GM12878 (cell line): ENCODE measurements around the gene CC2D1A. TPM values are rescaled to one million over a fixed set of nuclear protein-coding genes. Genes with fewer than 3 reads are reported as not detected.

Source experiments
- ATAC-seq: fragments of 200-7000 bp; cut with Tn5 transposase; 3 replicates; pipeline ENCODE4 v1.9.1; 2020; ENCODE audit warnings: mild to moderate bottlenecking, moderate library complexity
- BruUV-seq: library from RNA; stranded (reverse); fragments of 400-500 nt; replicated peaks from 2 replicates; lab custom pipeline; 2021; lab: Mats Ljungman, UMichigan
- CTCF ChIA-PET: fragments of 300-600 bp; sonication (Branson Sonifier 250); formaldehyde crosslinking; extraction: SDS; loops from one replicate; lab custom pipeline; 2021; ENCODE audit warnings: inconsistent platforms; lab: Yijun Ruan, JAX
- POLR2A ChIA-PET: fragments of 350-600 bp; formaldehyde crosslinking; extraction: SDS; loops from one replicate; lab custom pipeline; 2021; ENCODE audit warnings: inconsistent platforms; lab: Charles Lee
- RAD21 ChIA-PET: fragments of 300-600 bp; sonication (Branson Sonifier 250); formaldehyde crosslinking; loops from one replicate; lab custom pipeline; 2023; ENCODE audit warnings: antibody characterized with exemption; ENCODE audit not compliant: unreplicated experiment; lab: Charles Lee
- SMC1A ChIA-PET: fragments of 300-600 bp; sonication (Branson Sonifier 250); formaldehyde crosslinking; loops from one replicate; lab custom pipeline; 2023; ENCODE audit not compliant: unreplicated experiment, uncharacterized antibody; lab: Charles Lee
- DNase-seq: peaks from one replicate; pipeline ENCODE4 v3.0.0-alpha.2; 2011; ENCODE audit warnings: low read depth, low spot score
- FAIRE-seq: peaks from 3 replicates; lab custom pipeline; 2011; peaks lifted over from hg19 to GRCh38; lab: Jason Lieb, UNC
- H2AFZ ChIP-seq: 2 replicates; pipeline ENCODE4 v1.6.0; 2011; ENCODE audit warnings: low read depth, low read length, control low read depth; ENCODE audit not compliant: control insufficient read depth
- H3K27ac ChIP-seq: 2 replicates; pipeline ENCODE4 v1.5.1; 2011; ENCODE audit warnings: control low read depth; ENCODE audit not compliant: control insufficient read depth, insufficient read depth
- H3K27me3 ChIP-seq, 2 experiments: replicated peaks in 1 of 2; 2 replicates each; pipeline versions ENCODE4 v1.6.0 to v1.6.1; 2011; ENCODE audit warnings: low read length in 1 of 2; ENCODE audit not compliant: control insufficient read depth in 2 of 2, insufficient read depth in 2 of 2
- H3K36me3 ChIP-seq, 2 experiments: 2 replicates each; pipeline ENCODE4 v1.5.1; 2011; ENCODE audit warnings: low read length in 1 of 2; ENCODE audit not compliant: control insufficient read depth in 2 of 2, insufficient read depth in 2 of 2
- H3K4me1 ChIP-seq: 2 replicates; pipeline ENCODE4 v1.6.1; 2011; ENCODE audit warnings: mild to moderate bottlenecking, low read length, moderate library complexity, mixed read lengths; ENCODE audit not compliant: control insufficient read depth, insufficient read depth
- H3K4me2 ChIP-seq: 2 replicates; pipeline ENCODE4 v1.6.0; 2011; ENCODE audit warnings: control low read depth; ENCODE audit not compliant: control insufficient read depth, insufficient read depth
- H3K4me3 ChIP-seq: fragments of 200-600 bp; sonication (generic); 2 replicates; pipeline ENCODE4 v1.5.1; 2016
- H3K79me2 ChIP-seq: 2 replicates; pipeline ENCODE4 v1.6.0; 2011; ENCODE audit warnings: low read length; ENCODE audit not compliant: control insufficient read depth, insufficient read depth
- H3K9ac ChIP-seq: 2 replicates; pipeline ENCODE4 v1.8.0; 2011; ENCODE audit warnings: low read length, control low read depth, mixed read lengths; ENCODE audit not compliant: control insufficient read depth, insufficient read depth
- H3K9me3 ChIP-seq: replicated peaks from 3 replicates; pipeline ENCODE4 v1.5.1; 2011; ENCODE audit warnings: mild to moderate bottlenecking, low read length; ENCODE audit not compliant: control insufficient read depth, insufficient read depth
- H4K20me1 ChIP-seq: 2 replicates; pipeline ENCODE4 v1.6.0; 2011; ENCODE audit not compliant: control insufficient read depth, insufficient read depth
- BCL11A ChIP-seq: IDR thresholded peaks from 2 replicates; pipeline ENCODE4 v1.6.1; 2011; ENCODE audit warnings: low read depth, low read length
- CREM ChIP-seq: IDR thresholded peaks from 2 replicates; pipeline ENCODE4 v1.6.1; 2014; ENCODE audit warnings: antibody characterized with exemption, low read depth
- FOXM1 ChIP-seq: IDR thresholded peaks from 2 replicates; pipeline ENCODE4 v1.6.1; 2012; ENCODE audit warnings: low read depth, mild to moderate bottlenecking, inconsistent platforms, low read length, moderate library complexity
- HDAC2 ChIP-seq: fragments of 200-600 bp; sonication (generic); IDR thresholded peaks from 2 replicates; pipeline ENCODE4 v1.6.1; 2017
- KDM1A ChIP-seq: fragments of 200-600 bp; sonication (generic); IDR thresholded peaks from 2 replicates; pipeline ENCODE4 v1.6.1; 2016; ENCODE audit warnings: borderline replicate concordance
- PAX5 ChIP-seq: IDR thresholded peaks from 2 replicates; pipeline ENCODE4 v1.6.1; 2011; ENCODE audit warnings: low read depth, low read length, borderline replicate concordance
- POLR2AphosphoS5 ChIP-seq: IDR thresholded peaks from 2 replicates; pipeline ENCODE4 v1.6.1; 2011; ENCODE audit warnings: mild to moderate bottlenecking, low read length, inconsistent platforms
- RAD21 ChIP-seq: IDR thresholded peaks from 2 replicates; pipeline ENCODE4 v1.6.1; 2011; ENCODE audit warnings: mild to moderate bottlenecking, low read depth, low read length, moderate library complexity; ENCODE audit not compliant: insufficient read depth
- RAD51 ChIP-seq: fragments of 450-650 bp; IDR thresholded peaks from 2 replicates; pipeline ENCODE4 v1.6.1; 2016; ENCODE audit warnings: moderate library complexity, mild to moderate bottlenecking, inconsistent platforms
- SMAD1 ChIP-seq: fragments of 450-650 bp; IDR thresholded peaks from 2 replicates; pipeline ENCODE4 v1.6.1; 2018; ENCODE audit warnings: mild to moderate bottlenecking, low read depth; ENCODE audit not compliant: partially characterized antibody
- SMAD5 ChIP-seq: IDR thresholded peaks from 2 replicates; pipeline ENCODE4 v1.6.1; 2016; ENCODE audit warnings: antibody characterized with exemption, low read depth
- WGBS: methylation state at CpG from one replicate; pipeline ENCODE4 v1.1.6; 2016; ENCODE audit warnings: low lambda C conversion rate; ENCODE audit not compliant: insufficient replicate concordance, insufficient coverage; ENCODE audit errors: missing lambda C conversion rate; 5-methylcytosine and 5-hydroxymethylcytosine counted together
- in situ Hi-C: fragments of 300-500 bp; cut with MboI; formaldehyde crosslinking; loops from 9 replicates; pipeline ENCODE4 v1.14.3; 2018; ENCODE audit warnings: mixed read lengths
- intact Hi-C: fragments of 100-400 bp; cut with micrococcal nuclease; formaldehyde crosslinking; loops from one replicate; pipeline ENCODE4 v1.14.2; 2022; ENCODE audit not compliant: unreplicated experiment
- polyA plus RNA-seq, 11 experiments: library from polyadenylated mRNA; depleted of rRNA in 4 of 11; unstranded in 6 of 11; stranded (reverse) in 5 of 11; fragments of >200 nt; fragmentation: Nextera tagmentation in 4 of 11; fragmentation: Illumina TruSeq in 1 of 11; extraction: Ambion mirVana in 4 of 11; extraction: Trizol in 1 of 11; gene quantifications; 1 replicate in 1 of 11; 2 replicates in 10 of 11; pipeline versions ENCODE4 v1.2.1 to v1.2.3, GENCODE V29; 2011 to 2016; ENCODE audit warnings: inconsistent platforms in 2 of 11, missing spikeins in 2 of 11, low read depth in 1 of 11
- total RNA-seq, 4 experiments: library from RNA; depleted of rRNA in 3 of 4; stranded (reverse); fragments of >200 nt in 3 of 4; fragmentation: Illumina TruSeq in 1 of 4; extraction: Trizol in 1 of 4; gene quantifications; 2 replicates each; pipeline versions ENCODE4 v1.2.1 to v1.2.3, GENCODE V29; 2013 to 2021
- TF ChIP-seq, protein P1 (sequence below): IDR thresholded peaks from 2 replicates; pipeline ENCODE4 v1.6.1; 2012; ENCODE audit warnings: low read length, inconsistent platforms
- TF ChIP-seq, protein P2 (sequence below): fragments of 450-650 bp; formaldehyde crosslinking; IDR thresholded peaks from 2 replicates; pipeline ENCODE4 v1.5.0; 2022; ENCODE audit warnings: mild to moderate bottlenecking, missing genetic modification characterization

The CC2D1A gene
- total and polyA plus RNA-seq, 10 of the 15 experiments (the other 5 are each of a cell fraction or from before 2014, with no cell fraction given) = 0.13 to 36.1 (median 16.1) TPM

DNA sequence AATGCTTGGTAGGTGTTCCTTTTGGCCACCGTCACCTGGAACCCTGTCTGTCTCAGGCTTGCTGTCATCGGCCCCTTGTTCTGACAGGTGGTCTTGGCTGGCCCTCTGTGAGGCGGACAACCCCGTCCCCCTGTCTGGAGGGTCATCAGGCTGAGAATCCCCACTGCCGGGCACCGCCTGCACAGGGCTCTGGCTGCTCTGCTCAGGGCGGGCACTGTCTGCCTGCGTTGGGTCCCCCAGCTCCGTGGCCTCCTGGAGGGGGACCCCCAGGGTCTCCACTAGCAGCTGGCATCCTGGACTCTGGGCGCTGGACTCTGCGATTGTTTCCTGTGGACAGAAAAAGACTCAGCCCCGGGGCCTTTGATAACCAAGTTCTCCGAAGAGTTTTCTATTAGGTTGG is 15.9 kb upstream of the CC2D1A start:
- FAIRE-seq = no peak
- in situ Hi-C loops = loop anchor here (25.0 kb wide), 1 partner anchor 447 kb away; no protein-coding TSS in a partner anchor
- H3K27me3 ChIP-seq = no peaks in the 10 kb centered on the region

DNA sequence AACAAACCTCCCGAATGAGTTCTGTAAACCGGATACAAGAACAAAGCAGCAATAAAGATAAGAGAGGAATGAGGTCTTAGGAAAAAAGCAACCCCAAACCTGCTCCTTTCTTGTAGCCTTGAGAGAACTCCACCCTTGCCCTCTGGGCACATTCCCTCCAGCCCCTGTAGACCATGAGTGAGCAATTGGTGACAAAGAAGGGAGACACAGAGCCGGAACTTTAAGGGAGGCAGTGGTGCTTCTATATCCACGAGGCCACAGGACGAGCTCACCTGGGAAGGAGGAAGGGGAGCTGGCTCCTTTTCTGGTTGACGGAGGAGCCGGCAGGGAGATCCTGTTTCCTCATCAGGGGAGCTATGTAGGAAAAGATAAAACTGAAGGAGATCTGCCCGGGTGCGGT is 13.1 kb upstream of the CC2D1A start:
- Histone ChIP-seq H3K9me3 (no peaks in the 10 kb centered on the region), H3K79me2 (no peaks in the 10 kb centered on the region), H3K27ac (no peak overlapping the region), H3K36me3 (no peaks in the 10 kb centered on the region), H3K4me1 (no peaks in the 10 kb centered on the region), H4K20me1 (no peaks in the 10 kb centered on the region), H3K4me3 (no peak overlapping the region), H3K27me3 (no peaks in the 10 kb centered on the region), H3K4me2 (no peak overlapping the region), H2AFZ (no peak overlapping the region), H3K9ac (no peak overlapping the region)
- RAD21 ChIA-PET = no interaction called here
- FAIRE-seq (no peak), ATAC-seq (no peak), DNase-seq (no peak)
- POLR2A ChIA-PET = no interaction called here
- SMC1A ChIA-PET = no interaction called here
- WGBS = 45% methylated on average over 9 of the region's 9 CpGs
- in situ Hi-C loops = loop anchor here (25.0 kb wide), 1 partner anchor 444 kb away; no protein-coding TSS in a partner anchor
- CTCF ChIA-PET = interaction anchor here (1.2 to 2.7 kb wide), 3 partner anchors 8 to 222 kb away, joined by 3 to 7 read pairs (median 3); no protein-coding TSS in a partner anchor
- no TSS peak for BruUV-seq
- intact Hi-C loops = no loop called here
- TF ChIP-seq FOXM1 = no peak
- TF ChIP-seq, protein P1, sequence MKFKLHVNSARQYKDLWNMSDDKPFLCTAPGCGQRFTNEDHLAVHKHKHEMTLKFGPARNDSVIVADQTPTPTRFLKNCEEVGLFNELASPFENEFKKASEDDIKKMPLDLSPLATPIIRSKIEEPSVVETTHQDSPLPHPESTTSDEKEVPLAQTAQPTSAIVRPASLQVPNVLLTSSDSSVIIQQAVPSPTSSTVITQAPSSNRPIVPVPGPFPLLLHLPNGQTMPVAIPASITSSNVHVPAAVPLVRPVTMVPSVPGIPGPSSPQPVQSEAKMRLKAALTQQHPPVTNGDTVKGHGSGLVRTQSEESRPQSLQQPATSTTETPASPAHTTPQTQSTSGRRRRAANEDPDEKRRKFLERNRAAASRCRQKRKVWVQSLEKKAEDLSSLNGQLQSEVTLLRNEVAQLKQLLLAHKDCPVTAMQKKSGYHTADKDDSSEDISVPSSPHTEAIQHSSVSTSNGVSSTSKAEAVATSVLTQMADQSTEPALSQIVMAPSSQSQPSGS = no peak
- no peak for TF ChIP-seq POLR2AphosphoS5
- no peak for TF ChIP-seq SMAD5
- no peak for TF ChIP-seq SMAD1
- TF ChIP-seq BCL11A = no peak
- TF ChIP-seq RAD51 = no peak
- TF ChIP-seq KDM1A = no peak
- TF ChIP-seq, protein P2, sequence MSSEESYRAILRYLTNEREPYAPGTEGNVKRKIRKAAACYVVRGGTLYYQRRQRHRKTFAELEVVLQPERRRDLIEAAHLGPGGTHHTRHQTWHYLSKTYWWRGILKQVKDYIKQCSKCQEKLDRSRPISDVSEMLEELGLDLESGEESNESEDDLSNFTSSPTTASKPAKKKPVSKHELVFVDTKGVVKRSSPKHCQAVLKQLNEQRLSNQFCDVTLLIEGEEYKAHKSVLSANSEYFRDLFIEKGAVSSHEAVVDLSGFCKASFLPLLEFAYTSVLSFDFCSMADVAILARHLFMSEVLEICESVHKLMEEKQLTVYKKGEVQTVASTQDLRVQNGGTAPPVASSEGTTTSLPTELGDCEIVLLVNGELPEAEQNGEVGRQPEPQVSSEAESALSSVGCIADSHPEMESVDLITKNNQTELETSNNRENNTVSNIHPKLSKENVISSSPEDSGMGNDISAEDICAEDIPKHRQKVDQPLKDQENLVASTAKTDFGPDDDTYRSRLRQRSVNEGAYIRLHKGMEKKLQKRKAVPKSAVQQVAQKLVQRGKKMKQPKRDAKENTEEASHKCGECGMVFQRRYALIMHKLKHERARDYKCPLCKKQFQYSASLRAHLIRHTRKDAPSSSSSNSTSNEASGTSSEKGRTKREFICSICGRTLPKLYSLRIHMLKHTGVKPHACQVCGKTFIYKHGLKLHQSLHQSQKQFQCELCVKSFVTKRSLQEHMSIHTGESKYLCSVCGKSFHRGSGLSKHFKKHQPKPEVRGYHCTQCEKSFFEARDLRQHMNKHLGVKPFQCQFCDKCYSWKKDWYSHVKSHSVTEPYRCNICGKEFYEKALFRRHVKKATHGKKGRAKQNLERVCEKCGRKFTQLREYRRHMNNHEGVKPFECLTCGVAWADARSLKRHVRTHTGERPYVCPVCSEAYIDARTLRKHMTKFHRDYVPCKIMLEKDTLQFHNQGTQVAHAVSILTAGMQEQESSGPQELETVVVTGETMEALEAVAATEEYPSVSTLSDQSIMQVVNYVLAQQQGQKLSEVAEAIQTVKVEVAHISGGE (CRISPR knock-in tag) = no peak
- TF ChIP-seq HDAC2 = no peak
- no peak for TF ChIP-seq RAD21

More for the DNA sequence above, 15.9 kb upstream of the CC2D1A start:
- no TSS peak for BruUV-seq
- ChIA-PET POLR2A (no interaction called here), RAD21 (no interaction called here)
- H3K9ac ChIP-seq = no peak overlapping the region
- no peaks in the 10 kb centered on the region for H4K20me1 ChIP-seq
- H3K4me1 ChIP-seq = no peaks in the 10 kb centered on the region
- H3K27ac ChIP-seq = no peak overlapping the region
- DNase-seq (no peak), ATAC-seq (no peak)
- no peak overlapping the region for H3K4me3 ChIP-seq
- WGBS = 30% methylated on average over 13 of the region's 13 CpGs
- intact Hi-C loops = no loop called here
- no peaks in the 10 kb centered on the region for H3K36me3 ChIP-seq
- H2AFZ ChIP-seq = no peak overlapping the region
- TF ChIP-seq CREM (no peak), RAD51 (no peak), PAX5 (no peak)
- TF ChIP-seq, all 136 proteins: peak for 0
- Histone ChIP-seq H3K9me3 (no peaks in the 10 kb centered on the region), H3K79me2 (no peaks in the 10 kb centered on the region), H3K4me2 (no peak overlapping the region)
- ChIA-PET SMC1A (no interaction called here), CTCF (interaction anchor here (1.1 kb wide), 1 partner anchor 13 kb away, joined by 3 read pairs; no protein-coding TSS in a partner anchor)
